ENCODE results near the gene WDR45B.

- TF ChIP-seq EZH2 (IDR thresholded peaks at IDR 0.05; ENCODE audit: borderline replicate concordance, insufficient read depth, low read depth, low read length, poor library complexity, severe bottlenecking) (no peak), CTCF (IDR thresholded peaks at IDR 0.05) (no peak)
Measured at GRCh38 chr17:82604532-82604931, 43.7 kb downstream of the WDR45B start.
